ENCODE data around the gene ARMH3.

DNA sequence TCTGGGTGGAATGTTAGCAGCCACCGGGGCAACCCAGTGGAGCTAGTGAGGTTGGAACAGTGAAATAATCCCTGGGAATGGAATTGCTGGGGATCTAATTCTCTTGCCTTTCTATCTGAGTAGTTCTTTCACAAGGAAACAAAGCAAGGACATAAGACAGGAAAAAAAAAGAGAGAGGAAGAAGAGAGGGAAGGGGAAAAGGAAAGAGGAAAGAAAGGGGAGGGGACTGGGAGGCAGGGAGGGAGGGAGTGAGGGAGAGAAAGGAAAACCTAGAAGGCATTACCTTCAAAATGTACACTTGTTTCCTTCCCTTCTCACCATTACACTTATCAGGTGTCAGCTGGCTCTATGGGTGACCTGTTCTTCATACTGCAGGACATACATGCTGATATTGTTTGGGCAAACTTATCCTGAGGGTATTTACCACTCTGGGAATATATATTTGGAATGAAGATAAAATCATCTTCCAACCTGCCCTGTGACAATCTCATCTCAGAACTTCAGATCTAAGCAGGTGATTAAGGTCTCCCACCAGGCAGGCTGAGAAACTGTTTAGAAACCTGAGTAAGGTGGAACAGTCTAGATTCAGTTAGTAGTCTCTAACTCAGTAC, 162.4 kb downstream of the ARMH3 start:
- TF ChIP-seq YY1 (IDR thresholded peaks at IDR 0.05; ENCODE audit: insufficient read depth, insufficient read length) (no peak), SUZ12 (IDR thresholded peaks at IDR 0.05; ENCODE audit: extremely low read depth, insufficient read depth, insufficient read length) (no peak)
